CD4-positive, alpha-beta T cell treated with Interleukin-4 for 4 hours (primary cell): ENCODE data around the gene ANKRD13D.

Experiments used
- DNase-seq: peaks from one replicate; pipeline ENCODE4 v3.0.0-alpha.2; 2020

The ANKRD13D gene

DNA sequence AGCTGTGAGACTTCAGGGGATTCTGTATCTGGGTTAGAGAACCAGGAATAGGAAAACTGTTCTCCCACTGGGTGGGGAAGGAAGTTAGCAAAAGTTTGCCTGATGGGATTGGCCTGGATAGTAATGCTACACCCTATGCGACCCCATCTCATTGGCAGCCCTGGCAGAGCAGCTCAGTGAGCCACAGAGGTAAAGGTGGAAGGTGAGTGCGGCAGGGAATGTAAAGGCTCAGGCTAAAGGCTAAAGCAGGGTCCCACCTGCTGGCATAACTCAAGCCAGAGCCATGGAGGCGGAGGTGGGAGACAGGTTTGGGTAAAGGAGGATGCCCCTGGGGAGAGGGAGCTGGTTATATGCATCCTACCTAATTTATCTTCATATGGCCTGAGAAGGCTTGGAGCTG lies 32.9 kb downstream of the ANKRD13D start:
- no peak for DNase-seq

DNA sequence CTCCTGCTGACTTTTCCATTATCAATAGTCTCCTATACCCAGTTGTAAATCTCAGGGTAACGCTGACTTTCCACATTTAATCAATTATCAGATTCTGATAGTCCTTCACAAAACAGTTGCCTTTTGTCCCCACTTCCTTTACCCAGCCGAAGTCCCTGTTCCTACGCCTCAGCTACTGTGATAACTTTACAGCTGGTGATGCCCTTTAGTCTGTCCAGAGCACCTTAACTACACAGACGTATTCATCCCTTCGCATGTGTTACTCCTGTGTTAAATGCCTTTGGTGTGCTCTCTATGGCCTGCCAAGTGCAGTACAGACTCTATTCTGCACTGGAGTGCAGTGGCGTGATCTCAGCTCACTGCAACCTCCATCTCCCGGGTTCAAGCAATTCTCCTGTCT lies 34.4 kb downstream of the ANKRD13D start:
- DNase-seq: no peak

DNA sequence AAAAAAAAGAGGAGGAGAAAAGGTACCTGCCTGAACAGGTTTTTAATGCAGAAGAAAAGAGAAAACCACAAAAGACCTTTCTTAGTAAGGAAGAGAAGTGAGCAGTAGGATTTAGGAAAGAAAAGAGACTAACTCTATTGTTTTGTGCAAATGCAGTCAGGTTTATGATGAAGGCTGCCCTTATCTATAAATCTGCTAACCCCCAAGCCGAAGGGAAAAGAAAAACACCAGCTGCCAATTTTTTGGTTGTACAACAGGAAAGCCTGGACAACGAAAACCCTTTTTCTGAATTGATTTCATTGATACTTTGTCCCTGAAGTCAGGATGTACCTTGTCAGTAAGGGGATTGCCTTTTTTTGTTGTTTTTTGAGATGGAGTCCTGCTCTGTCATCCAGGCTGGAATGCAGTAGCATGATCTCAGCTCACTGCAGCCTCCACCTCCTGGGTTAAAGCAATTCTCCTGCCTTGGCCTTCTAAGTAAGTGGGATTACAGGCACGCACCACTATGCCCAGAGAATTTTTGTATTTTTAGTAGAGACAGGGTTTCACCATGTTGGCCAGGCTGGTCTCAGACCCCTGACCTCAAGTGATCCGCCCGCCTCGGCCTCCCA lies 43.1 kb downstream of the ANKRD13D start:
- no peak for DNase-seq

DNA sequence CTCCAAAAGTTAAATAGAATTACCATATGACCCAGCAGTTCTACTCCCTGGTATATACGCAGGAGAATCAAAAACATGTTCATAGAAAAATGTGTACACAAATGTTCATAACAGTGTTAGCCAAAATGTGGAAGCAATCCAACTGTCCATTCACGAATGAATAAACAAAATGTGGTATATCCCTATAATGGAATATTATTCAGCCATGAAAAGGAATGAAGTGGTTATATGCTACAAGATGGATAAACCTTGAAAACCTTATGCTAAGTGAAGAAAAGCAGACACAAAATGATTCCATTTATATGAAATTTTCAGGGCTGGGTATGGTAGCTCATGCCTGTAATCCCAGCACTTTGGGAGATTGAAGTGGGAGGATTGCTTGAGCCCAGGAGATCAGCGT lies 48.2 kb downstream of the ANKRD13D start:
- no peak for DNase-seq

DNA sequence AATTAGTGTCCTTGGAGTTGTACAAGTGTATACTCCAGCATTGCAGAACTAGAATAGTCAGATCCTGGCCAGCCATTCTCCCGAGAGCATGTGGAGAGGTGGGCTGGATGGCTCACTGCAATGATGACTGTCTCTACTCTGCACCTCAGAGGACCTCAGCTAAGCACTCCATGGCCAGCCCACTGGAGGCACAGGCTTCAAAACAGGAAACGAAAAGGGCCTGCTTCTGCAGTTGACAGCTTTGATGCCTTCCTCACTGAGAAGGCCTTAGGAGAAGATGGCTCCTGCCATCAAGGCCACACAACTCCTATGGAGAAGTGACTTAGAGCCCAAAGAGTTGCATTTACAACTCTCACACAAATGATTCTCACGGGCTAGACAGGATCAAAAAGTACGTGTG lies 55.2 kb downstream of the ANKRD13D start:
- DNase-seq: peak; percentile 19

DNA sequence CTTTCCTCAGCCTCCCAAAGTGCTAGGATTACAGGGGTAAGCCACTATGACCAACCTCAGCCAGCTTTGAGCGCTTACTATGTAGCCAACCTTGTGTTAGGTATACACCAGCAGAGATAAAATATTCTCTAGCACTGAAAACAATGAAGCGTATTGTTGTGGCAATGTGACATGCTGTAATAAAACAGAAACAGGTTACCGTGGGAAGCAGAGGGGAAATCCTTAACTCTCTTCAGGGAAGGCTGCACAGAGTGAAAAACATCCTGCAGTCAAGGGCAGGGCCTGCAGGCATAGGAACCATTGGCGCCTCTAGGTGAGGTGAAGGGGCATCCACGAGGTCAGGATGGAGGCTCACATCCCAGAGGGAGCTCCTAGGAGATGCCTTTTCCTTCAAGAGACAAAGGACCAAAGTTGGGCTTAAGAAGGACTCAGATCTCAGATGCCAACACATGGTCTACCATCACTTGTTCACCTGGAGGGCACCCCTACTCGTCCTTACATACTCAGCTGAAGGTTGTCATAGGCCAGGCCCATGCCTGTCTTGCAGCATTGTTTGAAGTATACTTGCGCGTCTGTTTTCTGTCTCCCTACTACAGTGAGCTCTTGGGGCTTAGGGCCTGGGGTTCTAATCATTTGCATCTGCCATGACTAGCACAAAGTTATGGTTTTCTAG lies 56.3 kb downstream of the ANKRD13D start:
- no peak for DNase-seq

DNA sequence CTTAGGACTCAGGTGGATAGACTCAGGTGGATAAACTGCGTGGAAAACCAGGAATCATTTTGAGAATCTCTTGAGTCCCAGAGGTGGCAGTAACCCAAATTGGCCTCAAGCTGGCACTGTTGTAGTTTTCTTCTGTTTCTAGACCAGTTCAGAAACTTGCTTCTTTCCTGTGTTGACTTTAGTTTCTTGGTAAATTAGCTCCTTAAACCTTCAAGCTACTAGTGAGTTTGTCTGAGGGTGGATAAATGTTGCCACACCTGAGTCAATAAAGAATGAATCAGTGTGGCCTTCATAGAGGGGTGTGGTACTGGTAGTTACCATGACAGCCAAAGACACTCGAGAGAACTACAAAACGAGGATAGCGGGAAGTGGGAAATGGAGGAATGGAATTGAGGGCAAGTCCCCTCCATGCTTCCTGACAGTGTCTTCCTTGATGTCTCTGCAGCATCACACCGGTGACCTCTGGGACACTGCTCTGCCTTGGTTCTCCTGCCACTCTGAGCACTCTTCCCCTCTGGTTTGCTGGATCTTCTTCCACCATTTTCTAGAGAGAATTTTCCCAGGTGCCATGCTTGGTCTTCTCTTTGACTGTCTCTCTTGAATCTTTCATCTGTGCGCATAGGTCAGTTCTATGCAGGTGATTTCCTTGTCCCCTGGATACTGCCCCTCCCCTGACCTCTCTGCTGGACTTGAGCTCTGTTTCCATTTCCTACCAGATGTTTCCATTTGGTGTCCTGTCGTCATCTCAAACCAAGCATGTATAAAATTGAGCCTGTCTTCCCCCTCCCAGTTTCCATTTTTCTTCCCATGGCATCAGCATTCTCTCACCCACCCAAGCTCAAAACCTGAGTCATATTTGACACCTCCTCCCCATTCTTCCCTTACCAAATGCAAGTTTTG lies 57.1 kb downstream of the ANKRD13D start:
- peak; percentile 57 for DNase-seq

DNA sequence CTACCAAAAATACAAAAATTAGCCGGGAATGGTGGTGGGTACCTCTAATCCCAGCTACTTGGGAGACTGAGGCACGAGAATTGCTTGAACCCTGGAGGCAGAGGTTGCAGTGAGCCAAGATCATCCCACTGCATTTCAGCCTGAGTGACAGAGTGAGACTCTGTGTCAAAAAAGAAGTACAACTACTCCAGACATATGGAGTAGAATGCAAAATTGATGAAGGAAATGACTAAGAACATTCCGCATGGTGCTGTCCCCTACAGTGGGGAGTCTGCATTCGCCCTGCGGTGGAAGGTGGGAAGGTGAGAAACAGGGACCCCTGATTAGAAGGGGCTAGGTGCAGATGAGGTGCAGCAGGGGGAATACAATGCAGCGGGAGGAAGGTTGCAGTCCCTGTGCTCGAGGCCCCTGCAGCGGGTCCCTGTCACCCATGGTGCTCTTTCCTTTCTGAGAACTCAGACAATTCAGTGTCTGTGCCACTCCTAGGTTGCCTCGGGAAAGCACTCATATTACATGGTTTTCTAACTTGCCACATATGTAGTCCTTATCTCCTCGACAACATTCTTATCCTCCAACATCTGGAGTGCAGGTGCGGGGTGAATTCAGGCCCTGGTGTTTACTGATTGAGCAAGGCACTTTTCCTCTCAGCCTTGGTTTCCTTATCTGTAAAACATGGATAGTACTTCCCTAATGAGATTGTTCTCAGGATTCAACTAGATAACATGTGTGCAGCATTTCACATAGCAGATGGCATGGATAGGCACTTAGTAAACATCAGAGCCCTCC lies 59.1 kb downstream of the ANKRD13D start:
- DNase-seq: no peak

DNA sequence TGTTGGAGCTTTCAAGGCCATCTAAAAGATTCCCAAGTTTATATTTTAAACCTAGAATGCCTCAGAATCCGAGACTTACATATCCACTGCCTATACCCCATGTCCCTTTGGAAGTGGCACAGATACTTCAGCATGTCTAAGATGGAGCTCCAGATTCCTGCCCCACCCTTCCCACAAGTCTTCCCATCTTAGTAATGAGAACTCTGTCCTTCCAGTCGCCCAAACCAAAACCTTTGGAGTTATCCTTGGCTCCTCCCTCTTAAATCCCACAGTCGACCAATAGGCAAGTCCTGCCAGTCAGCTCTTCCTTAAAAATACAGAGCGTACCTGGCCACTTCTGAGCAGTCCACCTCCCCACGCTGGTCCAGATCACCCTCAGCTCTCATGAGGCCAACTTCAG lies 59.9 kb downstream of the ANKRD13D start:
- DNase-seq: no peak

DNA sequence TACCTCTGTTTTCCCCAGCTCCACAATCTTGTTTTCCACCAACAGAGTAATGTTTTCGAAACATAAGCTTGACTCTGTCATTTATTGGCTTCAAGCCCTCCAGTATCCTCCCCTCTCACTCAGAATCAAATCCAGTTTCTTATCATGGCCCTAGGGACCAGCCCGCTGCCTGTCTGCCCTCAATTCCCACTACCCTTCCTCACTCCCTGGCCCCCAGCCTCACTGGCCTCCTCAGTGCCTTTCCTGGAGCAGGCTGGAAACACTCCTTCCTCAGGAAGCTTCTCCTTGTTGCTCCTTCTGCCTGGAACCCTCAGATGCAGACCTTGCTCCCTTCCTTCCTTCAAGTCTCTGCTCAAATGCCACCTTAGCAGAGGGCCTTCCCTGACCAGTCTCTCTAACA lies 60.4 kb downstream of the ANKRD13D start:
- DNase-seq: no peak

DNA sequence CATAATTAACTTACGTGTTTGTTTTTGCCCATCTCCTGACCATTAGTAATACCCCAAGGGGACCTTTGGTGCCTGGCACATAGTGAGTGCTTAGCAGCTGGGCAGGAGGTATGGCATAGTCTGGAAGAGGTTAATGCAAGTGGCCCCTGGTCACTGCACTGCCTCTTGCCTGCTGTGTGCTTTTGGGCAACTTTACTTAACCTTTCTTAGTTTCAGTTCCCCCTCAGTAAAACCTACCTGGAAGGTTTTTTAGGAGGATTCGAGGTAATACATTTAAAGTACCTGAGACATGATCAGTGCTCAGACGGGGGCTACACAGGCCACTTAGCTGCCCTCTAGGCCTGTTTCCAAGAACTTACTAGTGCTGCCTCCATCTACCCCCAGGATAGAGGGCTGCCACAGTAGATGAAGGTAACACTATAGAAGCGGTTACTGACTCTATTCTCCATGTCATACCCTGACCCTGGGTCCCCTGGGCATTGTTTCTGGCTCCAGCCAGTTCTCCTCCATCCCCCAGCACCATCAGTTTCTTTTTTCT lies 60.9 kb downstream of the ANKRD13D start:
- no peak for DNase-seq

DNA sequence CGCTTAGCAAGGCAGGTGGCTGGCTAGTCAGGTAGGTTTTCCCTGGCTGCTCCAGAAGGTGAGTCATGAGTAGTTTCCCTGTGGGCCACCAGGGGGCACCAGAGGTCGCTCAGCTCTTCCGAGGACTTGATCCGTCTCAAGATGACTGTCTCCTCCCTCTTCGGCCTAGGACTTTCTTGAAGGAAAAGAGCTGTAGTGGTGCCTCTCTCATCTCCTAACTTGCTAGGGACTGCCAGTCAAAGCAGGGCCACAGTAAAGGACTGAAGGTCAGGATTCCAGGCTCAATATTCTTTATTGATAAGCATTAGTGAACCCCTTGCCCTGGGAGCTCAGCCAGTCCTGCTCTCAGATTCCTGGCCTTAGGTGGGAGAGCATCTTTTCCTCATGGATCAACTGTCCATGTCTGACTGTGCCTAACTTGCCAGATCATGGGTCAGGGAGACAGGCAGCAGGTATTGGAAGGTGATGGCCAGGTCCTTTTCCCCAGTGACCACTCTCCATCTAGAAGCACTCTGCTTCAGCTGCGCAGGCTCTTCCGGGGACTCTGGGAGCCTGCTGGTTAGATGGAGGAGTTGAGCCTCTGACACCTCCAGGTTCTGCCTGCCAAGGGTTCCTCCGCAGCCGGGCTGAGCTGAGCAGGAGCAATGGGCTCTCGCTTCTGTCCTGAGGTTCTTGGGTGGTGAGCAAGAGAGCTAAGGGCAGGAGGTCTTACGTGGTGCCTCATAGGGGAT lies 62.3 kb downstream of the ANKRD13D start:
- DNase-seq: peak; percentile 60
